NAMALWA (cell line): ENCODE measurements around the gene HBE1.
A peak's percentile ranks its signal among the peaks of the same experiment; 100 is the strongest.
"Not testable (repeated sequence)": the region's sequence is repeated elsewhere in the genome, so short reads cannot be mapped to it uniquely, and the experiment has no call there.

Experiments
- DNase-seq: peaks from one replicate; pipeline ENCODE4 v3.0.0-alpha.2; 2015; ENCODE audit warnings: low spot score

Gene HBE1

DNA sequence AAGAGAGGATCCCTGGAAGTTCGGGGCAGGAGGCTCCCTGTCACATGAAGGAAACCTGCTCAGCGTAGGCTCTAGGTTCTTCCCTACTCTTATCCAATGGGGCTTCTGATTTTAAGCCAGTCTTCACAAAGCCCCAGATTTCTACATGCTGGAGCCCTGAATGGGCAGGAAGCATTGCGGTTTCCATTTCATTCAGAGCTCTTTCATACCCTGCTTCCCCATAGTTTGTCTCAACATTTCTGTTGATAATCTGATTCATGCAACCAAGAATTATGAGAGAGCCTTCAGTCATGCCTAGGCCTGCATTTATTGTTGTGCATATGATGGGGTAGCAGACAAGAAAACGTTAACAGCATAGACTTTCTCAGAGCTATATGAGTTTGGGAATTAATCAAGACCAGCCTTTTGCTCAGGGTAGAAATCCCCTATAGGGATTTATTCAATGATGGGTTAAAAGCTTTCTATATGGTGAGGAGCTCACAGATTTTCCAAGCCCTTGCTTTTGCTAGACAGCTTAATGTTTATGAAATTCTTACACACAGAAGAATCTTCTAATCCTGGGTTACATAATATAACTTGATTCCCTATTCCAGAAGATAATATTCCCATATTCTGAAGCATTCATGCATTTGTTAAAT lies 16.1 kb upstream of the HBE1 start:
- no peak for DNase-seq

GRCh38 chr11:5284637-5285036 lies 14.9 kb upstream of the HBE1 start:
- no peak for DNase-seq

DNA sequence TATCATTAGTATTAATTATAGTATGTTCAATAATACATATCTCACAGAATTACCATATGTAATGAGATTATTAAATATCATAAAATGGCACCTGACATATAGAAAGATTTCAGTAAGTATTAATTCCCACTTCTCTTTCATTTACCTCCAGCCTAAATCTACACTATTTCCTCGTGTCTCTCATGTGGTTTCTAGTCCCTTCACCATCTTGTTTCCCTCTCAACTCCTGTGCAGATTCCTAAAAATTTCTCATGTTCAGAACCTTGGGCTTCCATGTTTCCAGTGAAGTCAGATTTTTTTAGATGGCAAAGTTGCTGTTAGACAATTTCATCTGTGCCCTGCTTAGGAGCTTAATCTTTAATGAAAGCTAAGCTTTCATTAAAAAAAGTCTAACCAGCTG lies 14.1 kb upstream of the HBE1 start:
- DNase-seq: no peak

- no peak for DNase-seq
These were observed 13.3 kb upstream of the HBE1 start for GRCh38 chr11:5283086-5283485.

DNA sequence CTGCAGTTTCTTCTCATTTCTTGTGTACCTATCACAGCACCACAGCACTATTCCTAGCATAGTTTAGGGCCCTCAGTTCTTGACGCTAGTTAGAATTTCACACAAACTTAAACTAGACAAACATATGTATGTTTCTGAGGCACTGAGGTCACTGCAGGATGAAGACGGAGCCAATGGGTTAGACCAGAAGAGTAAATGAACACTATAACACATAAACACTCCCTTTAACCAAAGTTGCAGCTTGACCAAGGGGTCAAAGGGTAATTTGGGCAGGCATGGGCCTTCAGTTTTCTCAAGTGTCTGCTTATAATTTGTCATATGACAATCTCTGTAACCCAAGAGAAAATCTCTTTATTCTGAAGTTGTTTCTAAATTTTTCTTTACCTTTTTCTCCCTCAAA lies 12.9 kb upstream of the HBE1 start:
- no peak for DNase-seq

GRCh38 chr11:5281596-5281995 lies 11.9 kb upstream of the HBE1 start:
- DNase-seq: no peak

- peak; percentile 14 for DNase-seq
These were observed 10.9 kb upstream of the HBE1 start for GRCh38 chr11:5280582-5281102.

GRCh38 chr11:5279471-5280090 lies 9.8 kb upstream of the HBE1 start:
- DNase-seq: no peak

GRCh38 chr11:5277807-5278382 lies 8.2 kb upstream of the HBE1 start:
- no peak for DNase-seq

- no peak for DNase-seq
These were observed 7.0 kb upstream of the HBE1 start for GRCh38 chr11:5276697-5277096.

- no peak for DNase-seq
These were observed 5.8 kb upstream of the HBE1 start for GRCh38 chr11:5275369-5276110.

DNA sequence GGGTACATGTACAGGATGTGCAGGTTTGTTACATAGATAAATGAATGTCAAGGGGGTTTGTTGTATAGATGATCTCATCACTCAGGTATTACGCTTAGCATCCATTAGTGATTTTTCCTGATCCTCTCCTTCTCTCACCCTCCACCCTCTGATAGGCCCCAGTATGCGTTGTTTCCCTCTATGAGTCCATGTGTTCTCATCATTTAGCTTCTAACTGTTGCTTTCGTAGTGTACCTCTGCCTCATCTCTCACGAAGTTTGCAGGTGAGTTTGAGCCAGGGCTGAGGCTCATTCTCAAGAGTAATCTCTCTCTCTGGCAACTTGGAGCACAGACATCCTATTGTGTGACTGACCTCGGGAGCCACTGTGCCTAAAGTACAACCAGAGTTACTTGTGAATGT lies 4.7 kb upstream of the HBE1 start:
- DNase-seq: no peak

DNA sequence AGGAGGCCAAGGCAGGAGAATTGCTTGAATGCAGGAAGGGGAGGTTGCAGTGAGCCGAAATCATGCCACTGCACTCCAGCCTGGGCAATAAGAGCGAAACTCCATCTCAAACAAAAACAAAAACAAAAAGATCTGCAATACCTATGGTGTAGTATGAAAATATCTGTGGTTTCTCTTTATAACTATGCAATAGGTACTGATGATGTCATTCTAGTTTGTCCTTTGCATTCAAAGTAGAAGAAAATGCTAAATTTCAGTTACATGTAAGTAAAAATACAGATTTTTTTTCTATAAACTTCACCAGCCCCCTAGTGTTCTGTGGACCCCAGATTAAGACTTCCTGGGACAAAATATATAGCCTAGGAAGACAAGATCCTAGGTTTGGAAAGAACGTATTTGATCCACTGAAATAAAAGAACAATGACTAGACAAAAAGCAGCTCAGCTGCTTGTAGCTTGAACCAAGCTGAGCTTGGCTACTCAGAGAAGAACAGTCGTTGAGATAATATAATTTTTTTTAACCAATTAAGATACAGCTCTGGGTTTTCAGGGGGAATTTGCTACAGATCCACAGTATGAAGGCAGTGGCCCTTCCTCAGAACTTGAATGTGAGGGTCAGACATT lies 2.8 kb upstream of the HBE1 start:
- DNase-seq: no peak

DNA sequence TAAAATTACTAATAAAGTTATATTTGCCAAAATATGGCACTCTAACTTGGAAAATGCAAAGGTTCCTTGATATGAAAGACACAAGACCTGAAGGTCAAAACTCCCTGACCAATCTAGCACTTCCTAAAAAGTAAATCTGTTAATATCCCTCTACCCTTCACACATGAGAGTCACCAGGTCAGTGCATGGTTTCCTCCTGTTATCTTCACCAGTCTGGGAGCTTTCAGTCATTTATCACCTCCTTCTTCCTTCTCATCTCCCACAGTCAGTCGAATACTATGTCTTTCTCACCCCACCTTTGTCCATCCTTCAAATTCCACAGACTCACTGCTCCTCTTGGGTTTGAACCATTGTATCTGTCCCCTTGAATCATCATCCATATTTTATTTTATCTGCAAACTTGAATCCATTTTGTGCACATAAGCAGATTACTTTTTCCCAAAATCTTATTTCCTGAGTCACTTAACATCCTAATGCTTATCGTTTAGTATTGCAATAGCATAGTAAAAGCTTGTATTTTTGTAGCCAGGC lies 2.6 kb downstream of the HBE1 start:
- DNase-seq: no peak

DNA sequence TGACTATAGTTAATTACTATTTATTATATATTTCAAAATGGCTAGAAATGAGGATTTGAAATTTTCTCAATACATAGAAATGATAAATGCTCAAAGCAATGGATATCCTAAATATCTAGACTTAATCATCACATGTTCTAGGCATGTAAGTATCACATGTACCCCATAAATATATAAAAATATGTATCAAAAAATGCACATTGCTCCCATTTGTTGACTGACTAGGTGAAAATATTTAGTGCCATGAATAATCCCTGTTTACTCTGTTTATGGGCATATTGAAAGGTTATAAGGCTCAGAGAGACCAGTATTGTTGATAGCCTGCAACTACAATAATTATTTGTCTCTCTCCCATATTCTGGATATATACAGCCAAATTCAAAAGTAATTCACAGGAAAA lies 3.1 kb downstream of the HBE1 start:
- no peak for DNase-seq

- no peak for DNase-seq
These were observed 3.9 kb downstream of the HBE1 start for GRCh38 chr11:5265832-5266231.

DNA sequence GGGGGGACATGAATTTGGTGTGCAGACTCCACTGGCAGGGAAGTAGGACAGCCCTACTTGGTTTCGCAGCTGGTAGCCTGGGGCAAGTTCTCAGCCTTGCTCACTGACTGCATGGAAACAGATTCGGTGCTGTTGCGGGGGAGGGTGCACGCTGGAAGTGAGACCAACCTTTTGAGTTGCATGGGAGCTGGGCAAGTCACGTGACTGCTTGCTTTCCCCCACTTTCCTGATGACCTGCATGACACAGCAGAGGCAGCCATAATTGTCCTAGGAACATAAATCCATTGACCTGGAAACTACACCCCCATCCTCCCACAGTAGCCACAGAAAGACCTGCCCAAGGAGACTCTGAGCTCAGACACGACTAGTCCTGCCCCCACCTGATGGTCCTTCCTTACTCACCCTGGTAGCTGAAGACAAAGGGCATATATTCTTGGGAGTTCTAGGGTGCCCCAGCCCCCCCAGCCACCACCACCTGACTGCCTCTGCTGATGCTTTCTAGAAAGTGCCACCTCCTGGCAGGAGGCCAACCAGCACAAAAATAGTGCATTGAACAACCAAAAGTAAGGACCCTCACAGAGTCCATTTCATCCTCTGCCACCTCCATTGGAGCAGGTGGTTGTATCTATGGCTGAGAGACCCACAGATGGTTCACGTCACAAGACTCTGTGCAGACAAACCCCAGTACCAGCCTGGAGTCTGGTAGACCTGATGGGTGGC lies 11.0 kb downstream of the HBE1 start:
- DNase-seq: no peak

DNA sequence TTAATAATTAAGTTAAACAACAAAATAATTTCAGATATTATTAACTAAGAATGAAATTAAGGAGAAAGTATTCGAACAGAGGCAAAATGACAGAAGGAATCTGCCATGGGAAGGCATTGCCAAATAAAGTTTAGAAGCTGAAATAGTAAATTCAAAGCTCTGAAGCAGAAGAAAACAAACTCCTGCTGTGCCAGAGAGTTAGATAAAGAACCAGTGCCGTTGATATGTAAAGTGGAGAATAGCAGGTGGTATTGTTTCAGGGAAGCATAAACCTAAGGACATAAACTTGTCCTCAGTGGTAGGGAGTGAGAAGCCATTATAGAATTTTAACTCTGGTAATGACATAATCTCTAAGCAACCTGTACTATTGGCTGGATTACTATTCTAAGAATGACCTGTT lies 12.4 kb downstream of the HBE1 start:
- DNase-seq: no peak

DNA sequence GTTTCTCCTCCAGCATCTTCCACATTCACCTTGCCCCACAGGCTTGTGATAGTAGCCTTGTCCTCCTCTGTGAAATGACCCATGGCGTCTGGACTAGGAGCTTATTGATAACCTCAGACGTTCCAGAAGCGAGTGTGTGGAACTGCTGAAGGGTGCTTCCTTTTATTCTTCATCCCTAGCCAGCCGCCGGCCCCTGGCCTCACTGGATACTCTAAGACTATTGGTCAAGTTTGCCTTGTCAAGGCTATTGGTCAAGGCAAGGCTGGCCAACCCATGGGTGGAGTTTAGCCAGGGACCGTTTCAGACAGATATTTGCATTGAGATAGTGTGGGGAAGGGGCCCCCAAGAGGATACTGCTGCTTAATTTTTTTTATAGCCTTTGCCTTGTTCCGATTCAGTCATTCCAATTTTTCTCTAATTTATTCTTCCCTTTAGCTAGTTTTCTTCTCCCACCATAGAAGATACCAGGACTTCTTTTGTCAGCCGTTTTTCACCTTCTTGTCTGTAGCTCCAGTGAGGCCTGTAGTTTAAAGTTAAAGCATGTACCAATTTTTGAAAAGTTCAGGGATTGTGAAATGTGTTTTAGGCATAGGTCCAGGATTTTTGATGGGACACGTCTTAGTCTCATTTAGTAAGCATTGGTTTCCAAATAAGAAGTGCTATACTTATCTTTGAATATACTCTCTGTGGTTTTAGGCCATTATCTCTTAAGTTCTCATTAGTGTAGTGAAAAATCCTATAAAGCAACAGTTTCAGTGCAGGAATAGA lies 14.9 kb downstream of the HBE1 start, which contains the start of gene HBG2:
Gene HBG2, minus strand, starts transcription at position 136 of the 768 bp plus-strand sequence. Its CDS starts 53 bp downstream, at position 83.
- DNase-seq: not testable (repeated sequence)

DNA sequence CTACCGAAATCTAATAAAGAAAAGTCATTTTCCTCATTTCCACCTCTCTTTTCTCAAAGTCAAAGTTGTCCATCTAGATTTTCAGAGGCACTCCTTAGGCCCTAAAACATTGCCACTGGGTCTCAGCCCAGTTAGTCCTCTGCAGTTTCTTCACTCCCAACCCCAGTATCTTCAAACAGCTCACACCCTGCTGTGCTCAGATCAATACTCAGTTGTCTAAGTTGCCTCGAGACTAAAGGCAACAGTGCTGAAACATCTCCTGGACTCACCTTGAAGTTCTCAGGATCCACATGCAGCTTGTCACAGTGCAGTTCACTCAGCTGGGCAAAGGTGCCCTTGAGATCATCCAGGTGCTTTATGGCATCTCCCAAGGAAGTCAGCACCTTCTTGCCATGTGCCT lies 15.7 kb downstream of the HBE1 start:
- not testable (repeated sequence) for DNase-seq

- not testable (repeated sequence) for DNase-seq
These were observed 16.3 kb downstream of the HBE1 start for GRCh38 chr11:5253440-5253839.
